ENCODE measurements around the gene AGRP.
"Not testable (repeated sequence)": the region's sequence is repeated elsewhere in the genome, so short reads cannot be mapped to it uniquely, and the experiment has no call there.

DNA sequence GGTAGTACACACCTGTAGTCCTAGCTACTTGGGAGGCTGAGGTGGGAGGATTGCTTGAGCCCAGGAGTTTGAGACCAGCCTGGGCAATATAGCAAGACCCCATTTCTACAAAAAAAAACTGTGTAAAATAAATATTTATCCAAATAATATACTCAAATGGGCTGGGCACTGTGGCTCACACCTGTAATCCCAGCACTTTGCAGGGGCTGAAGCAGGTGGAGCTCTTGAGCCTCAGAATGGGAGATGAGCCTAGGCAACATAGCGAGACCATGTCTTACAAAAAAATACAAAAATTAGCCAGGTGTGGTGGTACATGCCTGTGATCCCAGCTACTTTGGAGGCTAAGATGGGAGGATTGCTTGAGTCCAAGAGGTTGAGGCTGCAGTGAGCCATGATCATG, 30.5 kb upstream of the AGRP start:
- TF ChIP-seq, protein P1, sequence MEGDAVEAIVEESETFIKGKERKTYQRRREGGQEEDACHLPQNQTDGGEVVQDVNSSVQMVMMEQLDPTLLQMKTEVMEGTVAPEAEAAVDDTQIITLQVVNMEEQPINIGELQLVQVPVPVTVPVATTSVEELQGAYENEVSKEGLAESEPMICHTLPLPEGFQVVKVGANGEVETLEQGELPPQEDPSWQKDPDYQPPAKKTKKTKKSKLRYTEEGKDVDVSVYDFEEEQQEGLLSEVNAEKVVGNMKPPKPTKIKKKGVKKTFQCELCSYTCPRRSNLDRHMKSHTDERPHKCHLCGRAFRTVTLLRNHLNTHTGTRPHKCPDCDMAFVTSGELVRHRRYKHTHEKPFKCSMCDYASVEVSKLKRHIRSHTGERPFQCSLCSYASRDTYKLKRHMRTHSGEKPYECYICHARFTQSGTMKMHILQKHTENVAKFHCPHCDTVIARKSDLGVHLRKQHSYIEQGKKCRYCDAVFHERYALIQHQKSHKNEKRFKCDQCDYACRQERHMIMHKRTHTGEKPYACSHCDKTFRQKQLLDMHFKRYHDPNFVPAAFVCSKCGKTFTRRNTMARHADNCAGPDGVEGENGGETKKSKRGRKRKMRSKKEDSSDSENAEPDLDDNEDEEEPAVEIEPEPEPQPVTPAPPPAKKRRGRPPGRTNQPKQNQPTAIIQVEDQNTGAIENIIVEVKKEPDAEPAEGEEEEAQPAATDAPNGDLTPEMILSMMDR (IDR thresholded peaks at IDR 0.05; ENCODE audit: insufficient read depth, low read depth, low read length) = not testable (repeated sequence)
- TF ChIP-seq EZH2 (IDR thresholded peaks at IDR 0.05; ENCODE audit: insufficient read depth, low read length) = not testable (repeated sequence)
